ENCODE measurements around the gene AGK.
"Not testable (repeated sequence)": the region's sequence is repeated elsewhere in the genome, so short reads cannot be mapped to it uniquely, and the experiment has no call there.

AGK gene

DNA sequence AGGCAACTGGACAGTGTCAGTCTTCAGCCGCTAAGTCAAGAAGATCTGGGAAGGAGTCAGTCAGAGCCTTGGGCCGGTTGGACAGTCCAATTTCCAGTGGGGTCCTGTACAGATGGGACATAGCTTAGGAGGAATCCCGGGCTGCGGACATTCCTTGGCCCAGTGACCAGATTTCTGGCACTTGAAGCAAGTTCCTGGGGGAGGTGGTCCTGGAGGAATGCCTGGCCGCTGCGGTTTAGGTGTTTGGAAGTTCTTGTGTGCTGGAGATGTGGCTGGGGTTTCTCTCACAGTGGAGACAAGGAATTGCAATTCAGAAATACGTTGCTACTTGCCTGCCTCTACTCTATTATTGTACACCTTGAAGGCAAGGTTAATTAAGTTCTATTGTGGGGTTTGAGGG, 30.9 kb downstream of the AGK start:
- H3K27ac ChIP-seq; DNase-seq (ENCODE audit: low read depth, low spot score): not testable (repeated sequence)

DNA sequence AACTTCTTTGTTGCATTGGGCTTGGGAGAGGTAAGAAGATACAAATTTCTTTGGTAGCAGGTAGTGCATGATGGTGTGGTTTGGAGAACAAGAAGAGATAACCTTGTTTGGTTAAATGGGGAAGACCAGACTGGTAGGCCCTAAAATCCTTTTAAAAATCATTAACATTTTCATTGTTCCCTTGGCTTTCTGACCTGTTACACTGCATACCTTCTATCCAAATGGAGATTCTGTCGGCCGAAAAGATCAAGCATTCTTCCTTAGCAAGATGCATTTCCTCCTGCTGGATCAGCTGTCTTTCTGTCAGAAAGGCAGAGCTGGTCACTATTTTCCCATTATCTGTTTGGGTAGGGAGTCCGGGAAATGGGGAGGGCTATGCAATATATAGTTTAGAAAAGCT, 33.7 kb downstream of the AGK start:
- peak overlapping the region; percentile 77 for H3K27ac ChIP-seq
- no peak for DNase-seq (ENCODE audit: low read depth, low spot score)

GRCh38 chr7:141585592-141586510, 34.6 kb downstream of the AGK start:
- peak overlapping the region; percentile 77 for H3K27ac ChIP-seq
- no peak for DNase-seq (ENCODE audit: low read depth, low spot score)

- no peak for DNase-seq (ENCODE audit: low read depth, low spot score)
- H3K27ac ChIP-seq, result peak overlapping the region; percentile 77
Measured at GRCh38 chr7:141586878-141587277, 35.7 kb downstream of the AGK start.

- DNase-seq (ENCODE audit: low read depth, low spot score), result no peak
- H3K27ac ChIP-seq, result no peak overlapping the region
Measured at GRCh38 chr7:141587304-141587703, 36.1 kb downstream of the AGK start.

GRCh38 chr7:141588912-141589311, 37.7 kb downstream of the AGK start:
- DNase-seq (ENCODE audit: low read depth, low spot score), result no peak
- H3K27ac ChIP-seq, result no peak overlapping the region

DNA sequence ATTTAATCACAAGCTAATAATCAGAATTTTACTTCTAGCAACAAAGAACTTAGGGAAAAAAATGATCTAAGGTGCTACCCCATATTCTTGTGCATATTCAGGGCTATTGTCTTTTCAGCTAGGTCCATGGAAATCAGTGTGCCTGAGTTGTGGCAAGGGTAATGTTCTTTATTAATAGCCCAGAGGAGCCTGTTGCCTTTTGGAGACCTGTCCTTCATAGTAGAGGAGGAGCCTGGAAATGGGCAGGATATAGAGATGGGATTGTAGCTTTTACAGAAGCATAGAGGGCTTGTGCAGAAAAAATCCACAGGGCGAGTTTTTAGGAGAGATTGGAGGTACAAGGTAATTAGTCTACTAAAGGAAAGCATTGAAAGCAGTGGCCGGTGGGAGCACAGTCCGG, 38.9 kb downstream of the AGK start:
- peak overlapping the region; percentile 33 for H3K27ac ChIP-seq
- no peak for DNase-seq (ENCODE audit: low read depth, low spot score)

GRCh38 chr7:141590666-141591065, 39.5 kb downstream of the AGK start:
- no peak for DNase-seq (ENCODE audit: low read depth, low spot score)
- H3K27ac ChIP-seq, result peak overlapping the region; percentile 33

- DNase-seq (ENCODE audit: low read depth, low spot score), result no peak
- H3K27ac ChIP-seq, result no peak overlapping the region
Measured at GRCh38 chr7:141593134-141593533, 41.9 kb downstream of the AGK start.

GRCh38 chr7:141597966-141598365, 46.8 kb downstream of the AGK start:
- DNase-seq (ENCODE audit: low read depth, low spot score), result no peak
- H3K27ac ChIP-seq, result no peak overlapping the region

GRCh38 chr7:141598408-141598807, 47.2 kb downstream of the AGK start:
- no peak for DNase-seq (ENCODE audit: low read depth, low spot score)
- H3K27ac ChIP-seq, result no peak overlapping the region

GRCh38 chr7:141600168-141601006, 49.2 kb downstream of the AGK start:
- no peak overlapping the region for H3K27ac ChIP-seq
- DNase-seq (ENCODE audit: low read depth, low spot score), result no peak

- no peak overlapping the region for H3K27ac ChIP-seq
- DNase-seq (ENCODE audit: low read depth, low spot score), result no peak
Measured at GRCh38 chr7:141609576-141609975, 58.4 kb downstream of the AGK start.

- no peak overlapping the region for H3K27ac ChIP-seq
- DNase-seq (ENCODE audit: low read depth, low spot score), result no peak
Measured at GRCh38 chr7:141610671-141611070, 59.5 kb downstream of the AGK start.

- no peak overlapping the region for H3K27ac ChIP-seq
- no peak for DNase-seq (ENCODE audit: low read depth, low spot score)
Measured at GRCh38 chr7:141612861-141613260, 61.7 kb downstream of the AGK start.

GRCh38 chr7:141617280-141617679, 66.1 kb downstream of the AGK start:
- no peak overlapping the region for H3K27ac ChIP-seq
- DNase-seq (ENCODE audit: low read depth, low spot score), result peak; percentile 0

DNA sequence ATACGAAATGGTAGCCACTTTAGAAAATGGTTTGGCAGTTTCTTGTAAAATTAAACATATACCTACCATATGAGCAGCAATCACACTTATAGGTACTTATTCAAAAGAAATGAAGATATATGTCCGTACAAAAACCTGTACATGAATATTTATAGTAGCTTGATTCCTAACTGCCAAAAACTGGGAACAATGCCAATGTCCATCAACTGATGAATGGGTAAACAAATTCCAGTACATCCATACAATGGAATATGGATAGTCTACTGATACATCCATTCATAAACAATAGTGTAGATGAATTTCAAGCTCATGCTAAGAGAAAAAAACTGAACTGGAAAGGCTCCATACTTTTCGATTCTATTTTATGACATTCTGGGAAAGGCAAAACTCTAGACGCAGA, 68.5 kb downstream of the AGK start:
- H3K27ac ChIP-seq, result no peak overlapping the region
- no peak for DNase-seq (ENCODE audit: low read depth, low spot score)

- no peak for DNase-seq (ENCODE audit: low read depth, low spot score)
- no peak overlapping the region for H3K27ac ChIP-seq
Measured at GRCh38 chr7:141624763-141625162, 73.6 kb downstream of the AGK start.

- no peak overlapping the region for H3K27ac ChIP-seq
- DNase-seq (ENCODE audit: low read depth, low spot score), result no peak
Measured at GRCh38 chr7:141630621-141631020, 79.4 kb downstream of the AGK start.

DNA sequence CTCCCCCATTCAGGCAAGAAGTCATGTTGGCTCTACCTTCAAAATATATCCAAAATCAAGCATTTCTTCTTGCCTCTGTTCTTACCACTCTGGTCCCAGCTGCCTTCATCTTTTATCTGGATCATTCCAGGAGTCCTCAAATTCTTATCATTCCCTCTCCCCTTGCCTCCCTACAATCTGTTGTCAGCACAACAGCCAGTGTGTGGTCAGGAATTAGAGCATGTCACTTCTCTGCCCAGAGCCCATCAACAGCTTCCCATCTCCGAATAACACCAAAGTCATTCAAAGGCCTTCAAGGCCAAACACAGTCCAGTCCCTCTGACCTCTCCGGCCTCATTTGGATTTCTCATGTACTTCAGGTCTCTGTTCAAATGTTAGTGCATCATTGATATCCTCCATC, 80.3 kb downstream of the AGK start:
- no peak for DNase-seq (ENCODE audit: low read depth, low spot score)
- no peak overlapping the region for H3K27ac ChIP-seq

DNA sequence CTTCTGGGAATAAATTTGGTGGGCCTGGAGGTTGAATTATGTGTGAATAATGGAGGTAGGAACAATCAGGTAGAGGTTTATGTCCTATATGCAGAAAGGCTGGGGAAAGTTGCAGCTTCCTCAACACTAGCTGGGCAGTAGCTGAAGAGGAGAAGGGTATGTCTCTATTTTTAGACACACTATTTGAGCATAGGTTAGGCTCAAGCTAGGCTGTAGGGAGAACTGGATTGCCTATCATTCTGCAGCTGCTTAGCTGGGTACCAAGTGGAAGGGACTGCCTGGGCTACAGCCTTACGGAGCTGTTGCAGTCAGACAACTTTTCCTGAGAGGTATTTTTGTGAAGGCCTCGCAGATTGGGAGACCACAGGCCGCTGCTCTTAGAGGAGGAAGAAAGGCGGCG, 82.9 kb downstream of the AGK start:
- H3K27ac ChIP-seq, result no peak overlapping the region
- DNase-seq (ENCODE audit: low read depth, low spot score), result no peak

Data from epithelial cell of prostate (primary cell).